ENCODE data around the gene HS6ST1.

- TF ChIP-seq POLR2A (IDR thresholded peaks at IDR 0.05) (no peak), CTCF (IDR thresholded peaks at IDR 0.05) (no peak)
Measured at GRCh38 chr2:128365217-128365905, 46.7 kb upstream of the HS6ST1 start.

Data from testis (tissue), 2 donors.